Smooth muscle cell of the brain vasculature (primary cell): ENCODE results near the gene POLR2E.

Source experiments
- DNase-seq: peaks from one replicate; pipeline ENCODE4 v3.0.0-alpha.2; 2012; ENCODE audit warnings: low read depth, low spot score

POLR2E gene

GRCh38 chr19:1081301-1082164, 13.6 kb downstream of the POLR2E start:
- DNase-seq: no peak

DNA sequence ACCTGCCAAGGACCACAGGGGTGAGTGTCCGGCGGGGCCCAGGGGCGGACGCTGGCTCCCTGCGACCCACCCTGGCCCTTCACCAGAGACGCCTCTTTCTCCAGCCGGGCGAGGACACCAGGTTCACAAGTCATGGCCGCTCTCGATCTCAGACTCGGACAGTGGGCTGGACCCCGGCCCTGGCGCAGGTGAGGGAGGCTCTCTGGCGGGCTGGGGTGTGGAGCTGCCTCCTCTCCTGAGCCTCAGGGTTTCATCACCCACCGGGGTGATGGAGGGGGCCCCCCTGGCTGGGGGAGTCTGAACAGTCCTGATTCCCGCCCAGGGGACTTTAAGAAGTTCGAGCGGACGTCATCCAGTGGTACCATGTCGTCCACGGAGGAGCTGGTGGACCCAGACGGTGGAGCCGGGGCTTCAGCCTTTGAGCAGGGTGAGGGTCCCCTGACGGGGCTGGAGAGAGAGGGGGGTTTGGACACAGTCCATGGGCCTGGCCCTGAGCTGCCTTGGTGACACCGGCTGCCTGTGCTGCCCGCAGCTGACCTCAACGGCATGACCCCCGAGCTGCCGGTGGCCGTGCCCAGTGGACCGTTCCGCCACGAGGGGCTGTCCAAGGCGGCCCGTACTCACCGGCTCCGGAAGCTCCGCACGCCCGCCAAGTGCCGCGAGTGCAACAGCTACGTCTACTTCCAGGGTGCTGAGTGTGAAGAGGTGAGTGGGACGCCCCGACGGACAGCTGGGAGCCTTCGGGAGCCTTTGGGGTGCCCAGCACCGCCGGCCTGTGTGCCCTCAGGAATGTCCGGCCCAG, 14.6 kb downstream of the POLR2E start:
- no peak for DNase-seq

GRCh38 chr19:1079566-1080111, 15.5 kb downstream of the POLR2E start:
- no peak for DNase-seq

GRCh38 chr19:1076951-1077350, 18.2 kb downstream of the POLR2E start:
- no peak for DNase-seq

DNA sequence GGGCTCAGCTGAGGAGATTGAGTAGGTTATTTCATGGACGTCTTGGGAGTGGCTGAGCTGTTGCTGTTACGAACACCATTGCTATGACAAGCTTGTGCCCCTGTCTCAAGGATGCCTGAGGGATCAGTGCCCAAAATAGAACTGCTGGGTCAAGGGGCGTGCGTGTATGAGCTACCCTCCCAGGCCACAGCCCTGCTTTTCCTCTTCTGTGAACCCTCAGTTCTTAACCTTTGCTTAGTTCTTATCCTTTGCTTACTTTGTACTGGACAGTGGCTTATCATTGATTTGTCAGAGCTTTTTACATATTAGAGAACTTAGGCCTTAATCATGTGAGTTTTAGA, 19.2 kb downstream of the POLR2E start:
- DNase-seq: no peak

DNA sequence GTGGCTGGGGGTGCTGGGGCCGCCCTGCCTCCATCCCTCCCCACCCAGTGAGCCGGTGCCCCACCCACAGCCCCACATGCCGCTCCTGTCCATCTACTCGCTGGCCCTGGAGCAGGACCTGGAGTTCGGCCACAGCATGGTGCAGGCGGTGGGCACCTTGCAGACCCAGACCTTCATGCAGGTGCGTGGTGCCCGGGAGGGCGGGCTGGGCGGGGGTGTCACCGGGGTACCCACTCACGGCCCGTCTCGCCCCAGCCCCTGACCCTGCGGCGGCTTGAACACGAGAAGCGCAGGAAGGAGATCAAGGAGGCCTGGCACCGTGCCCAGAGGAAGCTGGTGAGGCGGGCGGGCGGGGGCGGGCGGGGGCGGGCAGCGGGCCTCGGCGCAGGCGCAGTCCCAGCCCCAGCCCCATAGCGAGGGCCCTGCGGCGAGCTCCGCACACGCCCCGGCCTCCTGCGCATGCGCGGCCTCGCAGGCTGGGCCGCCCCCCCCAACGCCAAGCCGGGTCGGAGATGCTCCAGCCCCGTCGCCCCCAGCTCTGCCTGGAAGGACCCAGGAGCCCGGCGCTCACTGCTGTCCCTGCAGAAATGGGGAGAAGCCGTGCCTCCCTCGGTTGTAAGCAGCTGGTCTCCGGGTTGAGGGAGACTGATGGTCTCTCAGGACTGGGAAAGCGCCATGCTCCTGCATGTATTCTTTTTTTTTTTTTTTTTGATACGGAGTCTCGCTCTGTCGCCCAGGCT, 20.5 kb downstream of the POLR2E start:
- DNase-seq: no peak

- no peak for DNase-seq
Measured at GRCh38 chr19:1073956-1074517, 21.1 kb downstream of the POLR2E start.

GRCh38 chr19:1073063-1073955, 21.9 kb downstream of the POLR2E start:
- no peak for DNase-seq

DNA sequence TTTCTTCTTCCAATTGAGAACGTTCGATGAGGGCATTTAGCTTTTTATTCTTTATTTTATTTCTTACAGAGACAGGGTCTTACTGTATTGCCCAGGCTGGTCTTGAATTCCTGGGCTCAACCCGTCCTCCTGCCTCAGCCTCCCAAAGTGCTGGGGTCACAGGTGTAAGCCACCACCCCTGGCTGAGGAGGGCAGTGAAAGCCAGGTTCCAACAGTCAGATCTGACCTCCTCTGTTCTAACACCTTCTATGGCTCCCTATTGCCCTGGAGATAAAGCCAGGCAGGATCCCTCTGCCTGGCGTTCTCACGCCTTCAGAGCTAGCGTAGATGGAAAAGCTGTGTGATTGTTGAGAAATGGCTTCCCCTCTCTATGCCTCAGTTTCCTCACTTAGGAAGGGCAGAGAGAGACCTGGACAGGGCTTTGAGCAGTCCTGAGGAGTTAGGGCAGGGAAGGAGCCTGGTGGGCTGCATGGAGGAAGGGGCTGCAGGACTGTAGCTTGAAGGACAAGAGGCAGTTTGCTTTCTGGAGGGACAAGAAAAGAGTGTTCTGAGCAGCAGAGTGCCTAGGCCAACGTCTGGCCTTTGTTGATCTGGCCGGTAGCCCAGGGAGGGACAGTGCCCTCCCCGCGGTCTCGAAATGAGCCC, 22.7 kb downstream of the POLR2E start:
- no peak for DNase-seq

- DNase-seq: no peak
Measured at GRCh38 chr19:1070931-1071791, 24.0 kb downstream of the POLR2E start.

DNA sequence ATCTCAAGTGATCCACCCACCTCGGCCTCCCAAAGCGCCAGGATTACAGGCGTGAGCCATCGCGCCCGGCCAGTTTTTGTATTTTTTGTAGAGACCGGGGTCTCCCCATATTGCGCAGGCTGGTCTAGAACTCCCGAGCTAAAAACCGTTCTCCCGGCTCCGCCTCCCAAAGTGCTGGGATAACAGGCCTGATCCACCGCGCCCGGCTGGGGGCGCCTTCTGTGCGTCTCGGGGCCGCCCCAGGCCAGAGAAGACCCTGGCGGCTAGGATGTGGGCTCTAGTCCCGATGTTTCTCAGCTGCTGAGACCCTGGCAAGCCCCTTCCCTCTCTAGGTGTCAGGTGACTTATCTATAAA, 24.6 kb downstream of the POLR2E start:
- DNase-seq: no peak

GRCh38 chr19:1069009-1069779, 26.0 kb downstream of the POLR2E start:
- DNase-seq: no peak

- no peak for DNase-seq
Measured at GRCh38 chr19:1068009-1069001, 26.9 kb downstream of the POLR2E start.

- DNase-seq: no peak
Measured at GRCh38 chr19:1067341-1067957, 27.7 kb downstream of the POLR2E start.

DNA sequence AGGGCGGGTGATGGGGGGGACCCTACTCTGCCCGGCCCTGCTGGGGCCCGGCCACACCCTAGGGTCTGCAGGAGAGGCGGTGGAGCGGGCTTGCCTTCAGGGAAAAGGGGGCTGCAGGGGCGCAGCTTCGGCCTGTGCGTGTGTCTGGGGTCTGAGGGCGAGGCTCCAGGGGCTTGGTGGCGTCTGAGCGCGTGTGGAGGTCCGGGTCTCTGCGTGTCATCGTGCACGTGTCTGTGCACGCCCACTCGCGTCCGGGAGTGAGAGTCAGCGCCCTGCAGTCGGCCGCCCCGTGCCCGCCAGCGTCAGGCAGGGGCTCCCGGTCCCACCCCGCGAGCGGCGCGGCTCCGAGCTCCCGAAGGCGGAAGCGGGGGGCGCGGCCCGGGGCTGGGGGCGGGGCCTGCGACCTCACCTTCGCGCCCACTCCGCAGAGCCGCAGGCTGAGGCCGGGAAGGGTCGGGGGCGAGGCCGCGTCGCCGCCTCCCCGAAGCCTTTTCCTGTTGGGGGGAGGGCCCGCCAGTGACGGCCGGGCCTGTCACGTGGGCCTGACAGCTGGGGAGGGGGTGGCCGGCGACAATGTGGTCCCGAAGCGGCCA, 28.3 kb downstream of the POLR2E start, which contains the start of gene ARHGAP45:
ARHGAP45 (plus strand) TSS at position 420 of the 593 bp plus-strand sequence. CDS start 239 bp downstream, outside the sequence.
- DNase-seq: no peak

DNA sequence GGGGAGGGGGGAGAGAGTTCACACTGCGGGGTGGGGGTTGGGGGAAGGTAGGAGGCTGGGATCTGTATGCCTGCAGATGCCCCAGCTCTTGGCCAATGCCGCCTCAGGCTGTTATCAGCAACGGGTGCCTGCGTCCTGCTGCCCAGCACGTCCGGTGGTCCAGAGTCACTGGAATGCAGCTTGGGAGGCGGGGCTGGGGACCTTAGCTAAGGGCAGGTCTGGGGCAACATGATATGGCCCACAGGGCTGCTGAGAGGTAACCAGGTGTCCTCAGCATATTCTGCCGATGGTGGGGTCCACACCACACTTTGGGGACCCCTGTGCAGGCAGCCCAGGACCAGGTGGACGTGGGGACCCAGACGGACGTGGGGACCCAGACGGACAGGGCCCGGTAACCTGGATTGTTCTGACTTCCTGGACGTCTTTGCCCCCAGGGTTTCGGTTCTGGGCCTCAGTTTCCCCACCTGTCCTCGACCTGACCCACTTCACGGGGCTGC, 28.9 kb downstream of the POLR2E start:
- no peak for DNase-seq
